ENCODE results near the gene CELF5.
"Not testable (repeated sequence)": the region's sequence is repeated elsewhere in the genome, so short reads cannot be mapped to it uniquely, and the experiment has no call there.

The CELF5 gene

GRCh38 chr19:3207461-3208242 lies 16.8 kb upstream of the CELF5 start:
- DNase-seq (ENCODE audit: low read depth) = no peak

DNA sequence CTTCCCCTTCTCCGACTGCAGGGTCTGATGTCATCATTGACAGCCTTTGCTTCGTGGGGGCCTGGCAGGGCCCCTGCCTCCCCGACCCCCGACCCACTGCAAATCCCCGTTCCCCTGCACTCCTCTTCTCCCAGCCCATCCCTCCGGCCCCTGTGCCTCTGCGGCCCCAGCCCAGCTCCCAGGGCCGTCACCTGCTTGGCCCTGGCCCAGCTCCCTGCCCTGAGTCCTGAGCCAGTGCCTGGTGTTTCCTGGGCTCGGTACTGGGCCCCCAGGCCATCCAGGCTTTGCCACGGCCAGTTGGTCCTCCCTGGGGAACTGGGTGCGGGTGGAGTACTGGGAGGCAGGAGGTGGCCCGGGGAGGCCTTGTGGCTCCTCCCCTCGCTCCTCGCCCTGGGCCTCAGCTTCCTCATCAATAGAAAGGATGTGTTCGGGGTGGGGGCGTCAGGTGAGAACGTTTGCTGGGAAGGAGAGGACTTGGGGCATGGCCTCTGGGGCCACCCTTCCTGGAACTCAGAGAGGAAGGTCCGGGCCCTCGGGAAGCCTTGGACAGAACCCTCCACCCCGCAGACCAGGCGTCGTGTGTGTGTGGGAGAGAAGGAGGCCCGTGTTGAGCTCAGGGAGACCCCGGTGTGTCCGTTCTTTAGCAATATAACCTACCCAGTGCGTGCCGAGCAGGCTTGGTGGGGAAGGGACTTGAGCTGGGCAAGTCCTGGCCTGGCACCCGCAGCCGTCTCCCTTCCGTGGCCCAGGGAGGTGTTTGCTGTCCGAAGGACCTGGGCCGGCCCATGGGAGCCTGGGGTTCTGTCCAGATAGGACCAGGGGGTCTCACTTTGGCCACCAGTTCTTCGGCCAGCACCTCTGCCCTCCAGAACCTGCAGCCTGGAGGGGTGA lies 15.9 kb upstream of the CELF5 start:
- DNase-seq (ENCODE audit: low read depth) = no peak

DNA sequence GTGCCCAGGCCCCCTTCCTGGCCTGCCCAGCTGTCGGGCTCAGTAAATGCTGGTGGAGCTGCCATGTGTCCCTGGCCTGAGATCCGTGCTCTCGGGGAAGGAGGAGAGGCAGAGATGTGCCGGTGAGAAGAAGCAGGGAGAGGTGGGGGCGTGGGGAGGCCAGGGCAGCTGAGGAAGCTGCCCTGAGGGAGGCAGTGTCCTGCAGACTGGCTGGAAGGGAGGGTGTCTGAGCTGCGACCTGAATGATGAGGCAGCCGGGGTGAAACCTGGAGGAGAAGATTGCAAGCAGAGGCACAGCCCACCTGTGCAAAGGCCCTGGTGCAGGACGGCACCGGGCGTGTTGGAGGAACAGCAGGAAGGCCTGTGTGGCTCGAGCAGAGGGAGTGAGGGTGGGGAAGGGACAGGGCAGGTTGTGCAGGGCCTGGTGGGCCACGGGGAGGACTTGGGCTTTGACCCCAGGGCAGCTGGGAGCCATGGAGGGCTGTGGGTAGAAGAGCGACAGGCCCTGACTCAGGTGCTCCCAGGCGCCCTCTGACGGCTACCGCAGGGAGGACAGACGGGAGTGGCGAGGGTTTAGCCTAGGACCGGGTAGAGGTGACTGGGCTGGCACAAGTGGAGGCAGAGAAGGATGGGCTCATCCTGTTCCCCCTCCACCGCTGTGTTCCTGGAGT lies 14.0 kb upstream of the CELF5 start:
- DNase-seq (ENCODE audit: low read depth) = peak; percentile 43

- DNase-seq (ENCODE audit: low read depth) = no peak
Observed at GRCh38 chr19:3211191-3211590, 13.3 kb upstream of the CELF5 start.

GRCh38 chr19:3213159-3213558 lies 11.3 kb upstream of the CELF5 start:
- DNase-seq (ENCODE audit: low read depth) = no peak

- no peak for DNase-seq (ENCODE audit: low read depth)
Observed at GRCh38 chr19:3216874-3217273, 7.6 kb upstream of the CELF5 start.

DNA sequence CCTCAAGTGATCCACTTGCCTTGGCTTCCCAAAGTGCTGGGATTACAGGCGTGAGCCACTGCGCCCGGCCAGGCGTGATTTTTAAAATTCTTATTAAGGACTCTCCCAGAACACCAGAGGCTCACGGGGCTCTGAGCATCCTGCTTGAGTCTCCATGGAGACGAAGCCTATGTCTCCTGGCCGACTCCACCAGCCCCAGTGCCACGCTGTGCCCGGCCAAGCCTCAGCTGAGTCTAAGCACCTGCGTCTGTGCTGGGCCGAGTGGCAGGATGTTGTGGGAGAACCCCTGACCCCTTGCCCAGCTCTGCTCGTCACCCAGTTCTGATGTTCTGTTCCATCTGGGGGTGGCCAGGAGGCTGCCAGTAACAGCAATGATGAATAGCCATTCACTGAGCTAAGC lies 3.9 kb upstream of the CELF5 start:
- no peak for DNase-seq (ENCODE audit: low read depth)

DNA sequence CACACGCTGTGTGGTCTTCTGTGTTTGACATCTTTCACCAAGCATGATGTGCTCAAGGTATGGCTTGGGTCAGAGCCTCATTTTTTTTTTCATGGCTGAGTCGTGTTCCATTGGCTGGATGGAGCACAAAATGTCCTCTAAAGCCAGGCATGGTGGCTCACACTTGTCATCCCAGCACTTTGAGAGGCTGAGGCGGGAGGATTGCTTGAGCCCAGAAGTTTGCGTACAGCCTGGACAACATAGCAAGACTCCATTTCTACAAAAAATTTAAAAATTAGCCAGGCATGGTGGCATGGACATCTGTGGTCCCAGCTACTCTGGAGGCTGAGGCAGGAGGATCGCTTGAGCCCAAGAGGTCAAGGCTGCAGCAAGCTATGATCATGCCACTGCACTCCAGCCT lies 2.9 kb upstream of the CELF5 start:
- not testable (repeated sequence) for DNase-seq (ENCODE audit: low read depth)

- DNase-seq (ENCODE audit: low read depth) = no peak
Observed at GRCh38 chr19:3222709-3223108, 1.8 kb upstream of the CELF5 start.

DNA sequence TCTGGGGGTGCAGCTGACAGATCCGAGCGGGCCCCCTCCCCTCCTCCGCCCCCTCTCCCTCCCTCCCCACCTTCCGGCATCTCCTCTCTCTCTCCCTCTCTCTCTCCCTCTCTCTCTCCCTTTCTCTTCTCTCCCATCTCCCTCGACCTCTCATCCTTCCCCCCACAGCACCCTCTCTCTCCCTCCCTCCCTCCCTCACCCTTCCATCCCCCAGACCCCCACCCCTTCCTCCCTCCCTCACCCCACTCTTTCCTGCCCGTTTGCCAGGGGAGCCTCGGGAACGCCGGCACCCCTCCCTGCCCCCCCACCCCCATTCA lies 666 bp downstream of the CELF5 start:
- no peak for DNase-seq (ENCODE audit: low read depth)

GRCh38 chr19:3225677-3226093 lies 1.2 kb downstream of the CELF5 start:
- DNase-seq (ENCODE audit: low read depth) = no peak

DNA sequence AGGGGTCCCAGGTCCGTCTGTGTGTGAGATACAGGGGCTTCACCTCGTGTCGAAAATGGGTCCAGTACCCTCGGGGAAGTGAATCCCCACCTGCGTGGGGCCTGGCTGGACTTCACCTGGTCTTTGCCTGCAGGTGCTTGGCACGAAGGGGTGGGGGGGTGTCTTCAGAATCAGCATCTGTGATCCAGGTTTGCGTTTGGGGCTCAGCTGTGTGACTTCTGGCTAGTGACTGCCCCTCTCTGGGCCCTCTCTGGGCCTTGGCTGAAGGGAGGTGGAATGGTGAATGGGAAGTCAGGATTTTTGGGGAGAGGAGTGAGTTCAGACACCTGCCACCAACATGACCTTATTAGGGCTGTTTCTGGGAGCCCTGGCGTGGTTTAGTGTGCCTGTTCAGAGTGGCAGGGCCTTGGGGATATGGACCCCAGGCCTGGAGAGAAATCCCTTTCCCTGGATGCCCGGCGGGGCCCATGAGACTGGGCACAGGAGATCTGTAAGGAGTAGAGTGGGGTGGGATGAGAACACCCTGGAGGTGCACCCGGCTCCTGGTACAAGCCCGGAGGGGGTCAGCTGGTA lies 2.7 kb downstream of the CELF5 start:
- DNase-seq (ENCODE audit: low read depth) = no peak

DNA sequence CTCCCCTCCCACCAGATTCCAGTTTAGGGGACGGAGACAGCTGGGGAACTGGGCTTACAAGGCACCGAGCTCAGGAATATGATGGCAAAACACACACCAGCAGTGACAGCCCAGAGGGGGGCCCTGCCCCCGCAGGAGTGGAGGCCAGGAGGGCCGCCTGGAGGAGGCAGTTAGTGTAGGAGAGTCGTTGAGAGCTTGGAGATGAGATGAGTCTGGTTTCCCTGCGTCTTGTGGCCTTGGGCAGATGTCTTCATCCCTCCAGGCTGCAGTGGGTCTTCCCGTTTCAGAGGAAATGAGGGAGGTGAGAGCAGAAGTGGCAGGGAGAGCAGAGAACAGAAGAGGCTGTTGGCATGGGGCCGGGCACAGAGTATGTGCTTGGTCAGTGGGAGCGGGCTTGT lies 4.9 kb downstream of the CELF5 start:
- DNase-seq (ENCODE audit: low read depth) = no peak

DNA sequence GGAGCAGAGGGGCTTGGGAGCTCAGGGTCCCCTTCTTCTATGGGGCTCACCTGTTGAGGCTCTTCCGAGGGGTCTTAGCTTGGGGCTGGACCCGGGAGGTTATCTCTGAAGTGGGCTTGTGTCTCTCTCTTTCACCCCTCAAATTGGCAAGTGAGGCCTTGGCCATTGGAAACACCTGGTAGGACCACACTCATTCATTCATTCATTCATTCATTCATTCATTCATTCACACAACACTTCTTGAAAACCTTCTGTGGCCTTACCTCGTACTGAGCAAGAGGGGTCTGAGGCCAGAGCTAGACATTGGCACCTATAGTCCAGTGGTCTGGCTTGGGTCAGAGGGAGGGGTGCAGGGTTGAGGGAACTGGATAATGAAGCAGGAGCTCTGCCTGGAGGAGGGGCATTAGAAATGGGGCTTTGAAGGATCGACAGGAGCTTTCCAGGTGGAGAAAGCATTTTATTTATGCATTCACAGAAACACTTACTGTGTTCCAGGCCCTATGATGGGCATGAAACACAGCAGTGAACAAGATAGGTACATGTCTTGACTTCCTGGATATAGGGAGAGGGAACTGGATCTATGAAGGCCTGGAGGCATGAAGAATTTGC lies 5.5 kb downstream of the CELF5 start:
- no peak for DNase-seq (ENCODE audit: low read depth)

DNA sequence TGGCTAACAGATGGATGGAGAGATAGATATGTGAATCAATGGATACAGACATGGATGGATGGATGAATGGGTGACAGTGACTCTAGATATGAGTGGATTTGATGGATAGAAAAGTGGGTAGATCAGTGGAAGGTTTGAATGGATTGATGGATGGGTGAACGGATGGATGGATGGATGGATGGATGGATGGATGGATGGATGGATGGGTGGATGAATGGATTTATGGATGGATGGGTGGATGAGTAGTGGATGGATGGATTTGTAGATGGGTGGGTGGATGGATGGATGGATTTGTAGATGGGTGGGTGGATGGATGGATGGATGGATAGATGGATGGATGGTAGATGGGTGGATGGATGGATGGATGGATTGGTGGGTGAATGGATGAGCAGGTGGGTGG lies 6.8 kb downstream of the CELF5 start:
- DNase-seq (ENCODE audit: low read depth) = no peak

DNA sequence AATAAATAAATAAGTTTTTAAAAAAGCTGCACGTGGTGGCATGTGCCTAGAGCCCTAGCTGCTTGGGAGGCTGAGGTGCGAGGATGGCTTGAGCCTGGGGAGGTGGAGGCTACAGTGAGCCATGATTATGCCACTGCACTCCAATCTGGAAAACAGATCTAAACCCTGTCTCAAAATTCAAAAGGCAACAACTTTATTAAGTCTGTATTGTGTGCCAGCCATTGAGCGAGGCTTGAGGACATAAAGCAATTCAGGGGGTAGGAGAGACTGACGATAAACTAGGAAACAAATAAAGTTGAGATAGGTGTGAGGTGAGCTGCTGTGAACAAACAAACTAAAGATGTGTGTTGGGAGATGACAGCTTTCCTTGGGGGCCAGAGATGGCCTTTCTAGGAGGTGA lies 8.7 kb downstream of the CELF5 start:
- DNase-seq (ENCODE audit: low read depth) = no peak

DNA sequence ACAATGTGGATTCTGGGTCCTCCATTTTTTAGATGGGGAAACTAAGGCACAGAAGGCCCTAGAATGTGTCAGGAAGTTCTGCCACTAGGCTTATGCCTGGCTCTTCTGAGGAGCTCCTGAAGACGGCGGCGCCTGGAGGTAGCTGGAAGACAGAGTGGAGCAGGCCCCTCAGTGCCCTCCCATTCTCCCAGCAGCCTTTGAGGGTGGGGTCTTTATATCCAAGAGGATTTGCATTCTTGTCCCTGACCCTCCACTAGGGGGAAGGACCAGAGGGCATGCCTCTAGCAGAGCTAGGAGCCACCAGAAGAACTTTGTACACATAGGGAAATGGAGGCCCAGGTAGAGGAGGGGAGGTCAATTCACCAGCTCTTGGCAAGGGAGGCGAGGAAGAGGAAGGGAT lies 9.4 kb downstream of the CELF5 start:
- DNase-seq (ENCODE audit: low read depth) = no peak

GRCh38 chr19:3234800-3235199 lies 10.3 kb downstream of the CELF5 start:
- DNase-seq (ENCODE audit: low read depth) = no peak

DNA sequence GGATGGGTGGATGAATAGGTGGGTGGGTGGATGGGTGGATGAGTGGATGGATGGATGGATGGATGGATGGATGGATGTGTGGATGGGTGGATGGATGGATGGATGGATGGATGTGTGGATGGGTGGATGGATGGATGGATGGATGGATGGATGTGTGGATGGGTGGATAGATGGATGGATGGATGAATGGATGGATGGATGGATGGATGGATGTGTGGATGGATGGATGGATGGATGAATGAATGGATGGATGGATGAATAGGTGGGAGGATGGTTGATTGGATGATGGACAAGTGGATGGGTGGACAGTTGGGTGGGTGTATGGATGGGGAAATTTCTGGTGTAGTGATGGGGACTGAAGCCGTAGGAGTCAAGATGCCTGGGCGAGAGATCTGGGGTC lies 11.1 kb downstream of the CELF5 start:
- not testable (repeated sequence) for DNase-seq (ENCODE audit: low read depth)

DNA sequence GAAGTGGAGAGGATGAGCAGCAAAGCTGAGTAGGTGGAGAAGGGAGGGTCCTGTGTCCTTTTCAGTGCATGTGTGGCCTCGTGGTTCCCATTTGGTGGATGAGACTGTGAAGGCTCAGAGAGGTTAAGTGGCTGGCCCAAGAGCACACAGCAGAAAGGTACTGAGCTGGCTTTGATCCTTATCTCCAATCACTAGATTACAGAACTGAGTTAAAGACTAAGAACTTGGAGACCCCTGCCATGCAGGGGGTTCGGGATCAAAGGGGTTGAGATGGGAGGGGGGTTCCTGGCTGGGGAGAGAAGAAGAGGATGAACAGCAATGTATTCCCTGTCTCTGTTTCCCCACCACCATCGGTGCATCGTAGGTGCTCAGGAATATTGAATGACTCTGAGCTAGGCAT lies 11.8 kb downstream of the CELF5 start:
- DNase-seq (ENCODE audit: low read depth) = no peak

GRCh38 chr19:3238066-3238561 lies 13.7 kb downstream of the CELF5 start:
- DNase-seq (ENCODE audit: low read depth) = no peak

GRCh38 chr19:3239367-3239766 lies 14.9 kb downstream of the CELF5 start:
- no peak for DNase-seq (ENCODE audit: low read depth)
